Erythroblast (primary cell): ENCODE data around the gene TAL1.
"Not testable (repeated sequence)": the region's sequence is repeated elsewhere in the genome, so short reads cannot be mapped to it uniquely, and the experiment has no call there.

Experiments used
- DNase-seq, 2 experiments: peaks; one replicate each; lab custom pipeline; 2025; lab: John Stamatoyannopoulos, UW
- GATA1 ChIP-seq: IDR thresholded peaks from 2 replicates; pipeline ENCODE4 v1.6.1; 2011; ENCODE audit warnings: low read depth, mild to moderate bottlenecking, control low read depth, low read length, moderate library complexity
- POLR2A ChIP-seq: IDR thresholded peaks from 2 replicates; pipeline ENCODE4 v1.6.1; 2011; ENCODE audit warnings: mild to moderate bottlenecking, low read length

Gene TAL1

DNA sequence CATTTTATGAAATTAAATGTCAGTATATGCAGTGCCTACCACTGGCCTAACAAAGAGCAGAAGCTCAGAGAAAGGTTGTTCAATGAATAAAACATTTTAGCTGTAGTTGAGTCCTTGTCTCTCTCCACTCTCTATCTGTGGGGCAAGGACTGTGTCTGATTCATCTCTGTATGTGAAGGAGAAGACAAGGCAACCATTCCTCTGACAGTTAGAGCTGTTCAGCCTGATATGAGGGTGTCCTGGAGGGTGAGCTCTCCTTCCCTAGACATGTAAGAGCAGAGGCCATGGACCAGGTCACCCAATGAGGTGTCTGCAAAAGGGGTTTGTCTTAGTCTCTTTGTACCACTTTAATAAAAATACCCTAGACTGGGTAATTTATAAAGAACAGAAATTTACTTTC, 37.7 kb downstream of the TAL1 start:
- no peak for TF ChIP-seq GATA1
- DNase-seq: peak; percentile 53 to 60

DNA sequence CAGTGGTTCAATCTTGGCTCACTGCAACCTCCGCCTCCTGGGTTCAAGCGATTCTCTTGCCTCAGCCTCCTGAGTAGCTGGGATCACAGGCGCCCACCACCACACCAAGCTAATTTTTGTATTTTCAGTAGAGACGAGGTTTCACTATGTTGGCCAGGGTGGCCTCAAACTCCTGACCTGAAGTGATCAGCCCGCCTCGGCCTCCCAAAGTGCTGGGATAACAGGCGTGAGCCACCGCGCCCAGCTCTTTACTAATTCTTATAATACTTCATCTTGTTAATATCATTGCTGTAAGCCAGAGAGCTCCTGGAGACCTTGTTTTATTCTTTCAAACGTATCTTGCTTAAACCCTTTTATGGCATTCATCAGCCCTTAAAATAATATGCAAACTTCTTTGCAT, 38.5 kb downstream of the TAL1 start:
- not testable (repeated sequence) for DNase-seq

DNA sequence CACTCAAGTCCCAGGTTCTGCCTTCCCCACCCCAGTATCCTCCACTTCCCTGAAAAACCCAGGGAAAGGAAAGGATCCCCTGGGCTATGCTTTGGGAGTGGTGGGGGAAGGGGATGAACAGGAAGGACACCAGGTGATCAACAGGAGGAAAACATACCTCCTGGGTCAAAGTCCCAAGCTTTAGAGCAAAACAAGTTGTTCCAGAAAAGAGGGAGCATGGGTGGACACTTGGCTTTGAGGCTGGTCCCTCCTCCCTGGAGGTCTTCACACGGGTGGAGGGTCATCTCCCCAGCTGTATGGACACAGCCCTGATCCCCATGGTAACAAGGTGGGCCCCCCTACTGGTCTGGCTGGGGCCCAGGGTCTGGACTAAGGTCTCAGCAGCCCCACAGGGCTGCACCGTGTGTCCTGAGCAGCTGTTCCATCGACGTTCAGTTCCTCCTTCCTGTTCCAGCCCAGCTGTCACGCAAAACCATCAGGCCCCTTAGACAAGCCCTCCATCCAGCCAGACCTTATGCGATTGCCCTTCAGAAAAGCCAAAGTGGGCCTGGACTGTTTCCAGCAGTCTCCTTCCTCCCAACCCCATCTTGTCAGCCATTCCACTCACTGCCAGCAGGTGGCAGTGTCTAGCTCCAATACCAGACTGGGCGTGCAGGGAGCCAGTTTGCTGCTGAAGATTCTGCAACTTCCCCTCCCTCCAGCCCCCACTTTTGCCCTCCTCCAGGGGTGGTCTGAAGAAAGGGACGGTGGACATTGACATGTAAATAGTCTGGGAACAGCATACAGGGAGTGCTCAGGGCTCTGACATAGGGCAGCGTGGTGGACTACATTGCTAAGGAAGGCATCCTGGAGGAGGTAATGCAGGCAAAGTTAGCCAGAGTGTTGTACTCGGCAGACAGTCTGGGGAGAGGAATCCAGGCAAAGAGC, 39.3 kb downstream of the TAL1 start:
- TF ChIP-seq POLR2A (no peak), GATA1 (no peak)

DNA sequence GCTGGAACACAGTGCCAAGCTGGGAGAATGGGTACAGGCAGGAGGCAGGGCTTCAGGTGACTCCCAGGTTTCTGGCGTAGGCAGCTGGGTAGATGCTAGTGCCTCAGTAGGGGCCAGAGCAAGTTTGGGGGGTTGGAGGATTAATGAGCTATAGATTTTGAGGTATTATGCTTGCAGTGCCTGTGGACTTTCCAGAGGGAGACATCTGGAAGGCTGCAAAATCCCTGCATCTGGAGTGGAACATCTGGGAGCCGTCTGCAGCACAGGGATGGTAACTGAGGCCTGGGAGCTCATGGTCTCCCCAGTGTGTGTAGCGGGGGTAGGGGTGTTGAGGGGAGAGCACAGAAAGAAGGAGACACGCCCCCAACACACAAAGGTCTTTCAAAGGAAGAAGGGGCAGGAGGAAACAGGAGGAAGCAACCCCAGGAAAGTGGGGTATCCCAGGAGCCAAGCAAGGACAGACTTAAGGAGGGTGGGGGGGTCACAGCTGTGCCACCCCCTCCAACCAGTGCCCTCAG, 40.0 kb downstream of the TAL1 start:
- no peak for DNase-seq
- no peak for TF ChIP-seq POLR2A

More for the DNA sequence above, 39.3 kb downstream of the TAL1 start:
- DNase-seq: peak; percentile 85 to 91

DNA sequence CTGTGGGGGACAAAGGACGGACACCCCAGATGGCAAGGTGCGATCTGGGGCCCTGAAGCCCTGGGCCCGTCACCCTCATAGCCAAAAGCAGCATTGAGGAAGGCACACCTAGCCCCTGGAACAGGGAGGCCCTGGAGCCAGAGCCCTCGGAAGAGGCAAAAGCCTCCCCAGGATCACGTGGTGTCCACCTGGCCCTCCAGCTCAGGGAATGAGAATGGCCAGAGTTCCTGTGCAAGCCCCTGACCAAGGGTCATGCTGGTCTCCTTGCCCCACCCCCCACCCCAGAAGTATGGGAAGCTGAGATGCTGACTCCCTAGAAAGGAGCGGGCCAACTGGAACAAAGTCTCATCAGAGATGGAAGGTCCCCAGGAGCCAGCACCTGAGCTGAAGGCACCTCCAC, 41.2 kb downstream of the TAL1 start:
- no peak for DNase-seq
- no peak for TF ChIP-seq GATA1
- TF ChIP-seq POLR2A: no peak

DNA sequence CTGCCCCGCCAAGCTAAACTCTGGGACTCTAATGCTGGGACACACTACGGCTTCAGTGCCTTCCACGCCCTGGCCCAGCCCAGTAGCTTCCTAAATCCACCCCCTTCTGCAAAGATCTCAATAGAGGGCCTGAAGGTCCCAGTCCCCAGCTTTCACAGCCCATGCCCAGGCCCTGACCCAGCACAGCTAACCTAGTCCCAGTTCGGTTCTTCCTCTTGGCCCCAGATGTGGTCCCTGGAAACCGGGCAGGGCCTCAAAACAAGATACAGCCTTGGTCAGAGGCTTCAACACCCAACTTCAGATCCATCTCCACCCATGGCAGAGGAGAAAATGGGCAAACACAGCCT, 41.5 kb downstream of the TAL1 start:
- TF ChIP-seq POLR2A (no peak), GATA1 (no peak)
- no peak for DNase-seq

DNA sequence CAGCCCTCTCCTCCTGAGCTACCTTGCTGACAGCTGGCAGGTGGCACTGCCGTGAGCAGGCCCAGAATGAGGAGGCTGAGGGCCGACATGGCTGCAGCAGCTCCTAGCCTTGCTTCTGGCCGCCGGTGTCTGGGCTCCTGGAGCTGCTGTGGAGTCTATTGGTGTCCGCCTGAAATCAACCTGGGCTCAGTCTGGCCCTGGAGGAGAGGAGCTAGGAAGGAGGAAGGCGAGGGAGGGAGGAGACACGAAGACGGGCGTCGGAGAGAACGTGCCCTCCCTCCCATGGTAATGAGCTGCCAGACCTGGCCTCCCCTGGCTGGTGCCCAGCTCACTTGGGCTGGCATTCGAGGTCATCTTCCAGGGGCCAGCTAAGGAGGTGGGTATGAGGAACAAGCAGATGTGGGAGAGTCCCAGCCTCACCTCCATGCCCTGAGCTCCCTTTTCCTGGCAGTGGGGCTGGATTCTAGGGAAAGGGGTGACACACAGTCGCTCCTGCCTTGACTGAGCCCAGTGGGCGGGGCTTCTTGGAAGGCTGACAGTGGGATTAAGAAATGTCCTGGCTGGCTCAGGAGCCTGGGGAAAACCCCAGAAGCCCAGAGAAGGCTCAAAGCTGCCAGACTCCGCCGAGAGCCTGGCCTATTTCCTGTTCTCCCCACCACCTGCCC, 42.0 kb downstream of the TAL1 start, which contains the start of gene PDZK1IP1:
TSS of gene PDZK1IP1 (minus strand) at position 193 of the 665 bp plus-strand sequence. CDS start at position 89, 104 bp downstream.
- DNase-seq: peak in 1 of 2 experiments; percentile 62
- peak; percentile 38 for TF ChIP-seq POLR2A
- TF ChIP-seq GATA1: no peak

DNA sequence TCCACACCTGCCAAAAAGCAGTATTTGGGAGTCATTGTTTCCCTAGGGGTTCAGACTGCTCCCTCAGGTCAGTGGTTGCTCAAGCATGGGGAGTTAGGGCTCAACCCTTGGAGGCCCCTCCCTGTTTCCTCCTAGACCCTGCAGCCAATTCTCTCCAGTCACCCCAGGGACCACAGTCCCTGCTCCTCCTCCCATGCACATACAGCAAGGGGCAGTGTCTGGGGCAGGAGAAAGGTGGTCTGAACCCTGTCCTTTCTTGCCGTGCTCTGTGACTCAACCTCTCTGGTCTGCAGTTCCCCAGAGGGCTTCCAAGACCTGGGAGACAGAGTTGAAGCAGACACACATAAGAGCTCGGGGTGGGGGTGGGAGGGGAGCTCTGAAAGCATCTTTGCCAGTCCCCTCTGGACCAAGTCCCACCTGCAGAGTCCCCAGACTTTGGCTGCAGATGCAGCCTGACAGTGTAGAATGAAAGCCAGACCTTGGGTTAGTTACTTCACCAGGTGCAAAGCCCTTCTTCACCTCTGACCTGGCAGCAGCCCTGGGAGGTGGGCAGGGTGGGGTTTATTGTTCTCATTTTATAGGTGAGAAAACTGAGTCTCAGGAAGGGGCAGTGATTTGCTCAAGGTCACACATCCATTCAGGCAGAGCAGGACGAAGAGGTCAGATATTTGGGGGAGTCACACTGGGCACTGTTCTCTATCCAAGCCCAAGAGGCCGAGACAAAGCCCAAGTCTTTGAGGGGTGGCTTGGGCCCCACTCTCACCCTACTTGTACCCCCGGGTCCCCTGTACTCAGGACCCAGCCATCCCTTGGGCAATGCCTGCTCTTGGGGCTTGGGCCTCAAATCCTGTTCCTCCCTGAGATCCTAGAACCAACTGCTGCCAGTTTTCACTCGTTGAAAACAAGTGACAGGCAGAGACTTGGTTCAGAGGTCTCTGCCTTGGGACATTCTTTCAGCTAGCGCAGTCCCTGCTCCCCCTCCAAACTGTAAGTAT, 42.9 kb downstream of the TAL1 start:
- no peak for TF ChIP-seq GATA1
- no peak for TF ChIP-seq POLR2A
- no peak for DNase-seq

DNA sequence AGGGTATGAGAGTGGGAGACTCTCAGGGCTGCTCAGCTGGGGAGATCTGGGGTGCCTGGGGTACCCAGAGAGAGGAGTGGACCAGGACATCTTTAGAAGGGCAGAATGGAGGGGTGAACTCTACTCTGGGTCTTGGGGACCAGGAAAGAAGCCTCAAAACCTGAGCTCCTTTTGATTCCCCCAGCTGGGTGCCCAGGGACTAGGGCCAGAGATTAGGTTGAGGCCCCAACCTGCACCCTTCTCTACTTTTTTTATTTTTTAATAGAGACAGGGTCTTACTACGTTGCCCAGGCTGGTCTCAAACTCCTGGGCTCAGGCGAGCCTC, 44.1 kb downstream of the TAL1 start:
- TF ChIP-seq POLR2A (no peak), GATA1 (no peak)
- no peak for DNase-seq

DNA sequence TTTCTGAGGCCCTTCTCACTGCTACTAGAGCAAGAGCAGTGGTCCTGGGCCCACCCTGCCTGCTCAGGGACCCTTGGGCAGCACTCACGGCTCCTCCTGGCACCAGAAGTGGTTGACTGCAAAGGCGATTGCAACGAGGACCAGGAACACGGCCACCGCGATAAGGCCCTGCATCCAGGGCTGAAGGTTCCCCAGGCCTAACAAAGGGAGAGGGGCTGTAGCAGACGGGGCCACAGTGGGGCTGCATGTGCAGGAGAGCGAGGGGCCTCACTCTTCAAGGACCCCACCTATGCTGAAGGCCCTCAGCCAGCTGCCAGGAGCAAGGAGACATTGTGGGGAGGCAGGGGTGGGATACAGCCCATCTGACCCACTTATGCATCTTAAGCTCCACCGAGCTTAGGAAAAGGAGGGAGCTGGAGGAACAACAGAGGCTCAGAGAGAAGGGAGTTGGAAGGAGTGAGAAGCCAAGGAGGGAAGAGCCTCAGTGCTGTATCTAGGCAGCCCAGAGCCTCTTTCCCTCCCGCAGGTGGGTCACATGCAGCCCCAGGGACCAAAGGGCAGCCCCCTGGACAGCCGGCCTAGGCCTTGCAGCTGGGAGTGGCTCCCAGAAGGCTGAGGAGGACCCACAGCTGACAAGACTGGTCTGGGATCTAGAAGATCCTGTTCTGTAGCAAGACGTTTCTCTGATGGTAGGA, 44.6 kb downstream of the TAL1 start:
- DNase-seq: no peak
- no peak for TF ChIP-seq POLR2A
- no peak for TF ChIP-seq GATA1

DNA sequence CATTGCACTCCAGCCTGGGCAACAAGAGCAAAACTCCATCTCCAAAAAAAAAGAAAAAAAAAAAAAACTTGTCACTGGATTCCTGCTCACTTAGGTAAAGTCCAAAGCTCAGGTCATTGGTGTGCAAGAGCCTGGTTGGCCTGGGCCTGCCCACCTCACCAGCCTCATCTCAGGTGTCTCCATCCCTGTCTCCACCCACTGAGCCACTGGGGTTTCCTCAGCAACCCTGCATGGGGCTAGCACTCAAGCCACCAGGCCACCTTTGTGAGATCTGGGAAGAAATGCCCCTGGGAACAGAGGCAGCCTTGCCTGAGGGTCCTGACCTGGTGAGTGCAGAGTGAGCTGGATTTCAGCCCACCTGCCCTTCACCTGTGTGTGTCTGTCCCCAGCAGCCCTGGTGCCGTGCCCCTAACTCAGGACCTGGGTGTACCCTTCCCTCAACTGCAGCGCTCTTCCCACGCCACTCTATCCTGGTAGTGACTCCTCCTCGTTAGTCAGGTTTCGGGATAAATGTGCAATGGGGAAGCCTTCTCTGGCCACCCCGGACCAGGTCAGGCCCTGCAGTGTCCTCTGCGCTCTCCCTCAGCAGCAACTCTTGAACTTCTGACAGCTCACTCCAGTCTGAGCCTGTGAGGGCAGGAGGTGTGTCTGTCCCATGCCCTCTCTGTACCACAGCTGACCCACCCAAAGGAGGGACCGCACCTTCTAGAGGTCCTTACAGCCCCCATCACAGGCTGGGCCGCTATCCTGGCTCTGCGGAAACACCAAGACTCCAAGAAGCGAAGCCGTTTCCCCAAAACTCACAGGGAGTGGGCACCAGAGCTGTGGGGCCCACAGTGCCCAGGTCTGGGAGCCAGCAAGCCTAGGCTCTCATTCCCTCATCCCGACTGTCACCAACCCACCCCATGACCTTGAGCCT, 45.5 kb downstream of the TAL1 start:
- TF ChIP-seq GATA1 (no peak), POLR2A (no peak)
- no peak for DNase-seq
